IPS-NIHi7 (cell line): Measurements from ENCODE around the gene PRKG2.

ENCODE experiments used
- DNase-seq: peaks from one replicate; pipeline ENCODE4 v3.0.0; 2012; ENCODE audit warnings: mixed read lengths; ENCODE audit errors: extremely low spot score

The PRKG2 gene

GRCh38 chr4:81218206-81218605 lies 3.2 kb upstream of the PRKG2 start:
- DNase-seq = no peak

GRCh38 chr4:81217779-81218178 lies 2.8 kb upstream of the PRKG2 start:
- DNase-seq = no peak

DNA sequence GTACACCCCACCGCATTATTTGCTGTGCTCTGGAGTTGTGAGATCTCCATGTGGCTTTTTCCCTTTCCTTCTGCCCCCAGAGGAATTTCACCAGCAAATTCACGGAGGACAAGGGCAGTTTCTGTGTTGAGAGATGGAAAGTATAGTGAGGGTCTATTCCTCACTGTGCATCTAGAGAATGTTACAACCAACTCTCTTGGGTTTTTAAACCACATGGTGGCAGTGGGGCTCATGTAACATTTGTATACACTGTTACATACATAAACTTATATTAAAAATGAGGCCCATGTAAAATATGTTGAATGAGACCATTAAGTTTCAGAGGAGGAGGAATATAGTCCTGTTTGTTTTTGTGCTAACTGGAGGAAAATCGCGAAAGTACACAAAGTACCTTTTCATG lies 909 bp upstream of the PRKG2 start:
- no peak for DNase-seq

DNA sequence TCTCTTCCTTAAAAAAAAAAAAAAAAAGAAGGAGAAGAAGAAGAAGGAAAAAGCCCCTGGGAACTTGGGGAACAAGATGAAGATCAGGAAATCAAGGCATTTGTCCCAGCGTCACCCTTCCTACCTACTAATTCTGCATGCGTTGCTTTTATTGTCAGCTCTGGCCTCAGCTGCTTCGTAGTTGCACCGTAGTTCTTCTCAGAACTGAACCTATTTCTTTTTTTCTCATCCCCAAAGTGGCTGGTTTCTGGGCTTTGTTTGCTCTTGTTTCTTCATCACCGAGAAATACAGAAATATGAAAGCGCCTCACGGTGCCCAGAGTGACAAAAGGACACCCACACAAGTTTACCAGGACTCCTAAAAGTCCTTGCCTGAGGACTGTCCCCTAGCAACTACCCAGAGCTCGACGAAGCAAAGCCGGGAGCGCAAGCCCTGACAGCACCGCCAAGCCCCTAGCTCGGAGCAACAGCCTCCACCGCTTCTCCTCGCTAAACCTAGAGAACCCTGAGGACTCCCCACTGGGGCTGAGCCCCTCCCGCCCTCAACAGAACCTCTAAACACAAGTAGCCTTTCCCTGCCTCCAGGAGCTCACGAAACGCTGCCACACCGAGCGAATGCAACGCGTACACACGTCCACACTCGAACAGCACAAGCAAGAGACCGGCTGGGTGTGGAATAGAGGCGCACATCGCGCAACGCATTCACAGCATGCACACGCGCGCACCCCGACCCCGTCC lies 710 bp downstream of the PRKG2 start:
- DNase-seq = peak; percentile 62

GRCh38 chr4:81213671-81214070 lies 1.4 kb downstream of the PRKG2 start:
- DNase-seq = no peak

DNA sequence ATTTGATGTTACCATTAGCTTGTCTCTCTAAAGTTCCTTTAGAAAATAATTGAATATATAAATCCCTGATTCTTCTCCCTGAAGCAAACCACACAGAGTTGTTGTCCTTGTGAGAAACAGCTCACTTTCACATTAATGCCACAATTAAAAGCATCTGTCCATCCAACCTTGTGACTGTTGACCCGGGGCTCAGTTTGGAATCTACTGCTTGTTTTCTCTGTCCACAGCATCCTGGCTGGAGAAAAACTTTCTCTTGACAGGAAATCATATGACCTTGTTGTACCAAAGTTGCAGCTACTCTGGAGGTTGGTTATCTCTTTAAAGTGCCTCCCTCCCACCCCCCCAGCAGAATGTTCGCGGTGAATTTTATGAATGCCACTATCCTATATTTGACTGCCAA lies 3.1 kb downstream of the PRKG2 start:
- no peak for DNase-seq

DNA sequence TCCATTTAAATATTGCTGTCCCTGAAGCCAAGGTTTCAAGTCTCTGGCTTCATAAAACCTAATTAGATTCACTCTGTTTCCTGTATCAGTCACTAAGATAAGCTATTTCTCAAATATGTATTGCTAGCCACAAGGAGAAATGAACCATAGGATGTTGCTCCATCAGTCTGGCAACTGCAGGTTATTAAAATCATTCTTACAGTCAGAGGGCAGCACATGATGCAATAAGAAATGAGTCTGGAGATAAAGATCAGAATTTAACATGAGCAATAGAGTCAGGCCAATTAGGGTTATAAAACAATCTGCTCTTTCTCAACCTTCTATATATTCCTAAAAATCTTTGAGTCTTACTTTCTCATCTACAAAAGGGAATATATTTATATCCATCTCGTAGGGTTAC lies 7.2 kb downstream of the PRKG2 start:
- DNase-seq = no peak

DNA sequence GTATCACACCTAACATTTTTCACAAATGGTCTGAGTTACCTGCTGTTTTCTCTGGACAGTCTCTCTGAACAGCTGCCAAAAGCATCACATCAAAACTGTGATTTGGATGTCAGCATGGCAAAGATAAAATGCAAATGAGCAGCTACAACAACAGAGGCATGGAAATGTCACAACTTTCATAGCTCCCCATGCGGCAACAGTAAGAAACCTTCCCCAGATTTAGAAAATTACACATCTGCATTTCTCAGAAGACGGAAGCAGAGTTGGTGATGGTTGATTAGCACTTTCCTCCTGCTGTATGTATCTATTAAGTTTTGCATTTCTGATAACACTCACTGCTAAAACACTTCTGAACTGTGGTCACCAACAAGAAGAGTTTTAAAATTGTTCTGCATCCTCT lies 9.7 kb downstream of the PRKG2 start:
- no peak for DNase-seq

DNA sequence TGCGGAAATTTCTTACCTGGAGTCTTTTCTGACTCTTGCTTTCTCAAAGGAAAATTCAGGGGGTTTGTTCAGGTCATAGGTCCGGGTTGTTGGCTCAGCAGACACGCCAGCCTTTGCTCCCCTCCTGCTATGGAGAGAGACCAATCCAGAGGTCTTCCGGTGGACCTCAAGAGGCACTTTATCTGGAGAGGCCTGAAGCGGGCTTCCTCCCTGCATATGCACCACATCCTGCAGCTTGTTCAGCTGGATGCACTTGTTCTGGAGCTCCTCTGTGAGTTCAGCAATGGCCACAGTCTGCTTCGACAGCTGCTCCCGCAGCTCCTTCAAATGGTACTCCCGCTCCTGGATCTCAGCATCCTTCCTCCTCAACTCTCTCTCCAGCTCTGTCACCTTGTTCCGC lies 10.5 kb downstream of the PRKG2 start:
- DNase-seq = no peak

- DNase-seq = no peak
Measured at GRCh38 chr4:81199831-81200230, 15.2 kb downstream of the PRKG2 start.

DNA sequence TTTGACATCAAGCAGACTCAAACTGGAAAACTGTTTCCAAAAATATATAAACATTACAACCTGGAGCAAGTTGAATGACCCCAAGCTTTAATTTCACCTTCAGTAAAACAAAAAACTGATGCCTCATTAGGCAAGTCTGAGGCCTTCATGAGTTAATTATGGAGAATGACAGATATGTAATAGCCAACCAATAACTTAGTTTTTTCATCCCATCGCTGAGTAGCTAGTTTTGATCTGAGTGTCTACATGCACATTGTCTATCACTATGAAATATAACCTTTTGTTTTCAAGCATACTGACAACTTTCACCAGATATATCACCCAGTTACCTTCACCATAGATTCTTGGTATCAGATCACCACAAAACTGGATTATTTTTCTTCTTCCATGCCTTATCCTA lies 16.4 kb downstream of the PRKG2 start:
- no peak for DNase-seq

DNA sequence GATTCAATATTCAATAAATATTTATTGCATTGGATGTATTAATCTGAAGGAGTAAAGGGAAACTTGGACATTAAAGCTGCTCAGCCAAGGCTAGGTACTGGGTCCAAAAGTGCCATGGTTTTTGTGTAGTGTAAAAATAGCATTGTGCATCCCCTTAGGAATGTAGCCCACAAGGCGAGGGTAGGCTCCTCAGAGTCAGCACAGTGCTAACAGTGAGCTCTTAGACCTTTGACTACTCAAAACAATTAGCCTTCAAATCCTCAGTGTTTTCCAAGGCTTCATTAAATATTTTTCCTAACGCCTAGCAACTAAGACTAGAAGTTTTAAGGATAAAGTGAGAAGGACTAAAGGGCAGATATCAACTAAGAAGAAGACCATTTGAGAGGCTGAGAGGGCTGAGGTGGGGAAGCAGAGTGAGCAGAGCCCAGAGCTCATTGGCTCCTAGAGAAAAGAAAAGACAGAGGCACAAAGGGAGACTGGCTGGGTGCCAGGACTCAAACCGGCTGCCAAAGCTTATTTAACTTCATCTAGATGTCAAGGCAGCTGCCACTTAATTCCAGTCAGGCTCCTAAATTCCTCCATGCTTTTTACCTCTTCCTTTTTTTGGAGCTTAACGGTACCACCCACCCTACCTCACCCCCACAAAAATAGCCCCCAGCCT lies 17.0 kb downstream of the PRKG2 start:
- no peak for DNase-seq

DNA sequence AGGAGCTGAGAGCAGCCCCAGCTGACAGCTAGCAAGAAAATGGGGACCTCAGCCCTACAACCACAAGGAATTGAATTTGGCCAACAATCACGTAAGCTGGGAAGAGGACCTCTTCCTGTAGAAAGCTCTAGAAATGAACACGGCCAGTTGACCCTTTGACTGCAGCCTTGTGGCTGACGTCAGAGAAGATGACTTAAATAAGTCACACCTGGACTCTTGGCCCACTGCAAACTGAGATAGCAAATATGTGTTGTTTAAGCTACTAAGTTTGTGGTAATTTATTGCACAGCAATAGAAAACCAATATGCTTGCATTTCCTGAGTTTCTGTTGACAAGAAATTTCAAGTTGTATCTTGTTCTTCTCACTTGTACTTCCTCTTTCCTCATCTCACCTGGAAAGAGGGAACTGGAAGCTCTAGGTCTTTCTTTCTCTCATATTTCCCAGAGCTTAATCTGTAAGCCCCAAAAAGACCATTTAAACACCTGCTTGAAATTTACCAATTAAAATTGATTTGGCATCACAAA lies 18.8 kb downstream of the PRKG2 start:
- DNase-seq = no peak

DNA sequence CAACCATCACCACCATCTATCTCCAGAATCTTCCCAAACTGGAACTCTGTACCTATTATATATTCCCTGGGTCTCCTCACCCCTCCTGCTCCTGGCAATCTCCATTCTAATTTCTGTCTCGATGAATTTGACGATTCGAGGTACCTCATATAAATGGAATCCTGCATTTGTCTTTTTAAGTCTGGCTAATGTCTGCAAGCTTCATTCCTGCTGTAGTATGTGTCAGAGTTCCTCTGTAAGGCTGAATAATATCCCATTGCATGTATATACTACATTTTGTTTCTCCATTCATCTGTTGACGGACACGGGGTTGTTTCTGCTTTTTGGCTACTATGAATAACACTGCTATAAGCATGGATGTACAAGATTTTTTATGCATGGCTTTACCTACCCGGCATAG lies 19.5 kb downstream of the PRKG2 start:
- DNase-seq = no peak

- DNase-seq = no peak
Measured at GRCh38 chr4:81194286-81194685, 20.7 kb downstream of the PRKG2 start.

DNA sequence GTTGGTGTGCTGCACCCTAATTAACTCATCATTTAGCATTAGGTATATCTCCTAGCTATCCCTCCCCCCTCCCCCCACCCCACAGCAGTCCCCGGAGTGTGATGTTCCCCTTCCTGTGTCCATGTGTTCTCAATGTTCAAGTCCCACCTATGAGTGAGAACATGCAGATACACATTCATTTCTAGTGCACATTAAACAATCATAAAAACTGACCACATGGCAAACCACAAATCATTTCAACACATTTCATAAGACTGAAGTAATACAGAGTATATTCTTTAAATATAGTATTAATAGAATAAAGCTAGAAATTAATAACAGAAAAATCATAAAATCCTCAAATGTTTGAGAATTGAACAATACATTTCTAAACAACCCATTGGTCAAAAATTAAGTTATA lies 34.1 kb downstream of the PRKG2 start:
- no peak for DNase-seq

DNA sequence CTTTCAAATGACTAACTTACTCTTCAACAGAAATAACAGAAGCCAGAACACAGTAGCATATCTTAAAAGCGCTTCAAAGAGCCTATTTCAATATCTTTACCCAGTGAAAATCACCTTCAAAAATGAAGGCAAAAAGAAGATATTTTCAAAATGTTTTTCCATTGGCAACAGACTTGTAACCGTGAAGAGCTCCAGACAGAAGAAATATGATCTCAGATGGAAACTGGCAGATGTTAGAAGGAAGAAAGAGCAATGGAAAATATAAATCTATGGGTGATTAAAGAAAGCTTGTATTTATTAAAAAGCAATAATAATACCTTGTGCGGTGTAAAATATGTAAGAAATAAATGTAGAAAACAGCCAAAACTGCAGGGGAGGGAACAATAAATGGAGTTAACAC lies 35.7 kb downstream of the PRKG2 start:
- DNase-seq = no peak

DNA sequence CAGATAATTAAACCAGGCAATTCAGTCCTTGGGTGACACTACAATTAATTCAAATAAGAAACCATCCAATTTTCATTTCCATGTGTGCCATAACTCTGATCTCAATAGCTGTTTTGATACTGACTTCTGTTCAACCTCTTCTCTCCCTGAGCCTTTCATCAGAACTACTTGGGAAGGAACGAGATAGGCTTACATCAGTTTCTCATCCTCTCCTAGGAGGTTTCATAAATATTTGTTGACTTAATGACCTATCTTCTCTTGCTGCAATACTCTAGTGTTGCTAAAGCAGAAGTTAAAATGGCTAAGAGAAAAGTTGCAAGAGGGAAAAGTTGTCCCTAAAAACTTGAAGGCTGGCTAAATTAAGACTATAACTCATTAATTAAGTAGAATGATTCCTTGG lies 41.8 kb downstream of the PRKG2 start:
- DNase-seq = no peak

DNA sequence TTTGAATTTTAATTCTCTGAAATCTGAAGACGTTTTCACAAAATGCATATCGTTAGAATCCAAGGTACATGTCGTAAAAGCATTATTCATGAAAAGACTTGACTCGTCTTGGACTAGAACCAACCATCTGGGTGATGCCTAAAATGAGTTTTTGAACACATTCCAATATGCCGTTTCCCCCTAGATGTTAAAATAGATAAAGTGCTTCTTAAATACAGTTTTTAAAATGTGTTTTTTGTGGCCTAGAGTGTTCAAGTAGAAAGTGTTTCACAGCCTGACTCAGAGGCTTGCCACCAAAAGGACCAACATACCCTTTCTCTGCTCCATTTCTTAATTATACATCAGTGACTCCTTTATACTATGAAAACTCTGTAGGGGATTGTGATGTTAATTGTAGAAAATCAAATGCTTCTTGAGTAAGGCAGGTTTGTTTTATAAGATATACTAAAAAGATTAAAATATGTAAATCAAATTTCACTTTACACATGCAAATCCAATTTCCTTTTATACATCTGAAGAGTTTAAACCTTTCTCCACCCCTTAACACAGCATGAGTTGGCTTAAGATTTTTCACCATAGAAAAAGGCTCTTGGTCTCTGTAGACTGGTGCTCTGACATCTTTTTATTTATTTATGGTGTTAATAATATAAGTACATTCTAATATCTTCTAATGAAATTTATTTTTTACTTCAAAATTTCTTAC lies 48.4 kb downstream of the PRKG2 start:
- DNase-seq = no peak

- no peak for DNase-seq
Measured at GRCh38 chr4:81165861-81166430, 49.1 kb downstream of the PRKG2 start.

- no peak for DNase-seq
Measured at GRCh38 chr4:81164623-81165416, 50.2 kb downstream of the PRKG2 start.

- DNase-seq = no peak
Measured at GRCh38 chr4:81164126-81164525, 50.9 kb downstream of the PRKG2 start.
